H9 (cell line): Measurements from ENCODE around the gene IL21R. TPM values are rescaled to one million over a fixed set of nuclear protein-coding genes. Genes with fewer than 3 reads are reported as not detected.

Source experiments
- DNase-seq: peaks from one replicate; pipeline ENCODE4 v3.0.0-alpha.2; 2017
- H2AFZ ChIP-seq: one replicate; pipeline ENCODE4 v1.6.1; 2013; ENCODE audit warnings: mild to moderate bottlenecking, low read length, control low read depth, moderate library complexity
- H2AK5ac ChIP-seq: 2 replicates; pipeline ENCODE4 v1.6.1; 2013; ENCODE audit warnings: low read length, control low read depth, mixed read lengths; ENCODE audit not compliant: insufficient read length
- H2BK120ac ChIP-seq: one replicate; pipeline ENCODE4 v1.6.1; 2013; ENCODE audit warnings: low read depth, mild to moderate bottlenecking, low read length, control low read depth, inconsistent platforms; ENCODE audit not compliant: poor library complexity, severe bottlenecking
- H2BK12ac ChIP-seq: 2 replicates; pipeline ENCODE4 v1.6.1; 2013; ENCODE audit warnings: low read length, control low read depth, mixed read lengths, low read depth; ENCODE audit not compliant: insufficient read length
- H2BK15ac ChIP-seq: 2 replicates; pipeline ENCODE4 v1.6.1; 2013; ENCODE audit warnings: low read depth, low read length, control low read depth
- H2BK20ac ChIP-seq: one replicate; pipeline ENCODE4 v1.6.1; 2013; ENCODE audit warnings: low read depth, mild to moderate bottlenecking, low read length, control low read depth, inconsistent platforms; ENCODE audit not compliant: poor library complexity, severe bottlenecking
- H2BK5ac ChIP-seq: 2 replicates; pipeline ENCODE4 v1.6.1; 2013; ENCODE audit warnings: low read length, control low read depth, mixed read lengths; ENCODE audit not compliant: insufficient read length
- H3K14ac ChIP-seq: 2 replicates; pipeline ENCODE4 v1.6.1; 2013; ENCODE audit warnings: low read length, control low read depth; ENCODE audit not compliant: insufficient read depth
- H3K18ac ChIP-seq: 2 replicates; pipeline ENCODE4 v1.6.1; 2013; ENCODE audit warnings: low read depth, mild to moderate bottlenecking, mixed read lengths, low read length, control low read depth; ENCODE audit not compliant: insufficient read length
- H3K23ac ChIP-seq: 2 replicates; pipeline ENCODE4 v1.6.1; 2013; ENCODE audit warnings: low read length, control low read depth, mixed read lengths, low read depth; ENCODE audit not compliant: insufficient read length
- H3K23me2 ChIP-seq: 2 replicates; pipeline ENCODE4 v1.6.1; 2013; ENCODE audit warnings: low read depth, mild to moderate bottlenecking, mixed read lengths, low read length, control low read depth; ENCODE audit not compliant: insufficient read length, poor library complexity, severe bottlenecking
- H3K27ac ChIP-seq: 2 replicates; pipeline ENCODE4 v1.5.1; 2013; ENCODE audit warnings: low read length, control low read depth, mixed read lengths, low read depth; ENCODE audit not compliant: insufficient read length
- H3K27me3 ChIP-seq: 2 replicates; pipeline ENCODE4 v1.6.1; 2013; ENCODE audit warnings: low read length, control low read depth, inconsistent platforms; ENCODE audit not compliant: insufficient read depth
- H3K4ac ChIP-seq: 2 replicates; pipeline ENCODE4 v1.6.1; 2013; ENCODE audit warnings: low read depth, mild to moderate bottlenecking, control low read depth, inconsistent platforms, low read length, moderate library complexity
- H3K4me1 ChIP-seq: 2 replicates; pipeline ENCODE4 v1.6.1; 2013; ENCODE audit warnings: low read length, control low read depth, inconsistent platforms; ENCODE audit not compliant: insufficient read depth
- H3K4me2 ChIP-seq: 2 replicates; pipeline ENCODE4 v1.6.1; 2013; ENCODE audit warnings: low read length, control low read depth, mixed read lengths; ENCODE audit not compliant: insufficient read length, insufficient read depth
- H3K56ac ChIP-seq: 2 replicates; pipeline ENCODE4 v1.6.1; 2013; ENCODE audit warnings: low read depth, mild to moderate bottlenecking, mixed read lengths, low read length, control low read depth; ENCODE audit not compliant: insufficient read length
- H3K79me1 ChIP-seq: 2 replicates; pipeline ENCODE4 v1.6.1; 2013; ENCODE audit warnings: low read depth, mild to moderate bottlenecking, moderate library complexity, low read length, control low read depth, inconsistent platforms; ENCODE audit not compliant: insufficient read depth, poor library complexity, severe bottlenecking
- H3K79me2 ChIP-seq: 2 replicates; pipeline ENCODE4 v1.6.1; 2013; ENCODE audit warnings: low read length, control low read depth, inconsistent platforms; ENCODE audit not compliant: insufficient read depth
- H3K9ac ChIP-seq: 2 replicates; pipeline ENCODE4 v1.6.1; 2013; ENCODE audit warnings: low read length, control low read depth, mixed read lengths; ENCODE audit not compliant: insufficient read length; ENCODE audit errors: extremely low read depth
- H3K9me3 ChIP-seq: one replicate; pipeline ENCODE4 v1.6.1; 2013; ENCODE audit warnings: low read depth, low read length, inconsistent platforms; ENCODE audit not compliant: control insufficient read depth
- H3T11ph ChIP-seq: one replicate; pipeline ENCODE4 v1.6.1; 2013; ENCODE audit warnings: mild to moderate bottlenecking, low read length, control low read depth, inconsistent platforms
- H4K20me1 ChIP-seq: one replicate; pipeline ENCODE4 v1.6.1; 2013; ENCODE audit not compliant: control insufficient read depth, insufficient read length, insufficient read depth
- H4K5ac ChIP-seq: 2 replicates; pipeline ENCODE4 v1.6.1; 2013; ENCODE audit warnings: low read depth, mild to moderate bottlenecking, mixed read lengths, low read length, control low read depth; ENCODE audit not compliant: insufficient read length
- H4K8ac ChIP-seq: replicated peaks from 2 replicates; pipeline ENCODE4 v1.6.1; 2013; ENCODE audit warnings: low read length, control low read depth, mixed read lengths, low read depth; ENCODE audit not compliant: insufficient read length
- H4K91ac ChIP-seq: 2 replicates; pipeline ENCODE4 v1.6.1; 2013; ENCODE audit warnings: low read depth, mild to moderate bottlenecking, moderate library complexity, mixed read lengths, low read length, control low read depth; ENCODE audit not compliant: insufficient read length
- H3K27ac Mint-ChIP-seq, 3 experiments: 2 replicates in 2 of 3; 3 replicates in 1 of 3; pipeline ENCODE4 v1.8.0; 2020 to 2021; ENCODE audit warnings: mixed read lengths in 3 of 3, mild to moderate bottlenecking in 1 of 3, moderate library complexity in 1 of 3
- H3K27me3 Mint-ChIP-seq: 2 replicates; pipeline ENCODE4 v1.8.0; 2021; ENCODE audit warnings: low read depth, mild to moderate bottlenecking, moderate library complexity, mixed read lengths
- H3K36me3 Mint-ChIP-seq, 3 experiments: 2 replicates in 2 of 3; 3 replicates in 1 of 3; pipeline ENCODE4 v1.8.0; 2020 to 2021; ENCODE audit warnings: low read depth in 3 of 3, mixed read lengths in 3 of 3; ENCODE audit not compliant: insufficient read depth in 1 of 3
- H3K4me1 Mint-ChIP-seq, 2 experiments: 2 replicates each; pipeline ENCODE4 v1.8.0; 2020; ENCODE audit warnings: mixed read lengths in 2 of 2
- H3K4me3 Mint-ChIP-seq, 2 experiments: 2 replicates in 1 of 2; 3 replicates in 1 of 2; pipeline ENCODE4 v1.8.0; 2020 to 2021; ENCODE audit warnings: mild to moderate bottlenecking in 2 of 2, mixed read lengths in 2 of 2, moderate library complexity in 1 of 2
- H3K9me3 Mint-ChIP-seq, 2 experiments: 2 replicates in 1 of 2; 3 replicates in 1 of 2; pipeline ENCODE4 v1.8.0; 2020; ENCODE audit warnings: mild to moderate bottlenecking in 2 of 2, mixed read lengths in 2 of 2, moderate library complexity in 1 of 2
- CTCF ChIP-seq: fragments of 200-600 bp; sonication (generic); conservative IDR thresholded peaks from 3 replicates; pipeline ENCODE4 v1.8.0; 2021; ENCODE audit warnings: antibody characterized with exemption, mild to moderate bottlenecking
- WGBS: extraction: QIAGEN DNeasy Blood & Tissue Kit; methylation state at CpG from one replicate; pipeline ENCODE4 v1.1.7; 2013; ENCODE audit warnings: missing lambda C conversion rate, low lambda C conversion rate, mixed read lengths; ENCODE audit not compliant: insufficient read length; ENCODE audit errors: extremely low coverage; 5-methylcytosine and 5-hydroxymethylcytosine counted together
- total RNA-seq: library from RNA; stranded (reverse); gene quantifications from 2 replicates; pipeline ENCODE4 v1.2.1, GENCODE V29; 2021

IL21R gene
- total RNA-seq, 1 experiment from 2014 or later, result 0.07 TPM

DNA sequence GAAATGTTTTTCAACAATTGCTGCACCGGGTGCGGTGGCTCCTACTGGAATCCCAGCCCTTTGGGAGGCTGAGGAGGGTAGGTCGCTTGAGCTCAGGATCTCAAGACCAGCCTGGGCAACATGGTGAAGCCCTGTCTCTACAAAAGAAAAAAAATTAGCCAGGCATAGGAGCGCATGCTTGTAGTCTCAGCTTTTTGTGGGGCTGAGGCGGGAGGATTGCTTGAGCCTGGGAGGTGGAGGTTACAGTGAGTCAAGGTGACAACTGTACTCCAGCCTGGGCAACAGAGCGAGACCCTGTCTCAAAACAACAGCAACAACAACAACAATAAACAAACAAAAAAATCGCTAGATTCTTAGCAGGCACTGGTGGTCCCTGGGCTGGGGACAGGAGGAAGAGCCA, 28.5 kb downstream of the IL21R start:
- WGBS, result no CpG with 5 or more reads among the region's 7 CpGs
- Histone ChIP-seq H3K4me1 (no peaks in the 10 kb centered on the region), H3K79me1 (no peaks in the 10 kb centered on the region), H3K4ac (no peak overlapping the region), H4K20me1 (no peaks in the 10 kb centered on the region), H2BK20ac (no peak overlapping the region), H3T11ph (no peak overlapping the region), H3K23me2 (no peaks in the 10 kb centered on the region), H4K8ac (no peak overlapping the region), H3K9ac (no peak overlapping the region), H4K5ac (no peak overlapping the region), H4K91ac (no peak overlapping the region), H3K79me2 (no peaks in the 10 kb centered on the region), H2BK5ac (no peak overlapping the region), H2BK12ac (no peak overlapping the region), H3K27me3 (no peaks in the 10 kb centered on the region), H3K23ac (no peak overlapping the region), H3K4me2 (no peak overlapping the region), H3K18ac (no peak overlapping the region), H3K9me3 (no peaks in the 10 kb centered on the region), H3K14ac (no peak overlapping the region), H3K27ac (no peak overlapping the region), H2BK15ac (no peak overlapping the region), H2BK120ac (no peak overlapping the region), H3K56ac (no peak overlapping the region), H2AK5ac (no peak overlapping the region), H2AFZ (no peak overlapping the region)
- no peak for TF ChIP-seq CTCF
- DNase-seq, result peak; percentile 10
- Mint-ChIP-seq H3K9me3 (no peaks in the 10 kb centered on the region), H3K27me3 (peaks cover 2% of the 10 kb centered on the region; the same call in 1 of the 2 replicates), H3K36me3 (no peaks in the 10 kb centered on the region; a peak in 1 of 7 replicates), H3K4me3 (no peak overlapping the region), H3K27ac (peak overlapping the region in 1 of 3 experiments; percentile 88; a peak in 1 of 7 replicates), H3K4me1 (peaks cover 0 to 3% of the 10 kb centered on the region in 2 experiments; a peak in 1 of 4 replicates)
